ENCODE measurements around the gene GPN1.

The GPN1 gene

GRCh38 chr2:27652341-27652740, 23.5 kb downstream of the GPN1 start:
- TF ChIP-seq REST (IDR thresholded peaks at IDR 0.05; ENCODE audit: low read depth), result no peak
- no peak for TF ChIP-seq CEBPB (IDR thresholded peaks at IDR 0.05)
- TF ChIP-seq EP300 (IDR thresholded peaks at IDR 0.05; ENCODE audit: borderline replicate concordance), result no peak
- TF ChIP-seq NFIC (IDR thresholded peaks at IDR 0.05), result no peak
- TF ChIP-seq TAF1 (IDR thresholded peaks at IDR 0.05; ENCODE audit: low read depth), result no peak
- no peak for TF ChIP-seq TEAD4 (IDR thresholded peaks at IDR 0.05)
- no peak for TF ChIP-seq ZBTB7A (IDR thresholded peaks at IDR 0.05; ENCODE audit: low read depth)
- TF ChIP-seq TCF12 (IDR thresholded peaks at IDR 0.05; ENCODE audit: low read depth), result no peak
- TF ChIP-seq FOXM1 (IDR thresholded peaks at IDR 0.05; ENCODE audit: borderline replicate concordance, low read depth), result no peak
- TF ChIP-seq CREB1 (IDR thresholded peaks at IDR 0.05; ENCODE audit: low read depth), result no peak
- TF ChIP-seq RAD21 (IDR thresholded peaks at IDR 0.05; ENCODE audit: low read depth), result no peak
- no peak for TF ChIP-seq EGR1 (IDR thresholded peaks at IDR 0.05)
- TF ChIP-seq, protein P1, sequence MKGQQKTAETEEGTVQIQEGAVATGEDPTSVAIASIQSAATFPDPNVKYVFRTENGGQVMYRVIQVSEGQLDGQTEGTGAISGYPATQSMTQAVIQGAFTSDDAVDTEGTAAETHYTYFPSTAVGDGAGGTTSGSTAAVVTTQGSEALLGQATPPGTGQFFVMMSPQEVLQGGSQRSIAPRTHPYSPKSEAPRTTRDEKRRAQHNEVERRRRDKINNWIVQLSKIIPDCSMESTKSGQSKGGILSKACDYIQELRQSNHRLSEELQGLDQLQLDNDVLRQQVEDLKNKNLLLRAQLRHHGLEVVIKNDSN (IDR thresholded peaks at IDR 0.05), result no peak
- TF ChIP-seq YY1 (IDR thresholded peaks at IDR 0.05; ENCODE audit: low read depth), result no peak
- no peak for TF ChIP-seq MAX (IDR thresholded peaks at IDR 0.05)

DNA sequence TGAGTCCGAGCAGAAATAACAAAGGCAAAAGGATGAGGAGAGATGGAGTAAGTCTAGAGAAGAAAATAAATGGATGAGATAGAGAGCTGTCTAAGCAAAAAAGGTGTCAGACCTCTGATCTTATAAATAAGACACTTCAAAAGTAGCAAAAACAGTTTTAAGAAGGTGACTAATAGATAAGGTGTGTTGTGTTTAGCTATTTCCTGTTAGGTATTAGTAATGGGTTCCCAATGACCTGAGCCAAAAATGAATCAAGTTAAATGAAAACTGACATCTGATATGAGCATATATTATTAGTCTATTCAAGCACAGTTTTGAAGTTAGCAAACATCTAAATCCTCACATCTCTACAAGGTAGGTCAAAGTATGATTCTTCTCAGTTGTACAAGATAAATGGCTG, 23.9 kb downstream of the GPN1 start:
- TF ChIP-seq RAD21 (IDR thresholded peaks at IDR 0.05; ENCODE audit: low read depth) (no peak), TCF12 (IDR thresholded peaks at IDR 0.05; ENCODE audit: low read depth) (no peak), YY1 (IDR thresholded peaks at IDR 0.05; ENCODE audit: low read depth) (no peak)

- no peak for TF ChIP-seq YY1 (IDR thresholded peaks at IDR 0.05; ENCODE audit: low read depth)
- no peak for TF ChIP-seq ZBTB7A (IDR thresholded peaks at IDR 0.05; ENCODE audit: low read depth)
- TF ChIP-seq MAX (IDR thresholded peaks at IDR 0.05), result no peak
Measured at GRCh38 chr2:27653397-27653796, 24.5 kb downstream of the GPN1 start.

DNA sequence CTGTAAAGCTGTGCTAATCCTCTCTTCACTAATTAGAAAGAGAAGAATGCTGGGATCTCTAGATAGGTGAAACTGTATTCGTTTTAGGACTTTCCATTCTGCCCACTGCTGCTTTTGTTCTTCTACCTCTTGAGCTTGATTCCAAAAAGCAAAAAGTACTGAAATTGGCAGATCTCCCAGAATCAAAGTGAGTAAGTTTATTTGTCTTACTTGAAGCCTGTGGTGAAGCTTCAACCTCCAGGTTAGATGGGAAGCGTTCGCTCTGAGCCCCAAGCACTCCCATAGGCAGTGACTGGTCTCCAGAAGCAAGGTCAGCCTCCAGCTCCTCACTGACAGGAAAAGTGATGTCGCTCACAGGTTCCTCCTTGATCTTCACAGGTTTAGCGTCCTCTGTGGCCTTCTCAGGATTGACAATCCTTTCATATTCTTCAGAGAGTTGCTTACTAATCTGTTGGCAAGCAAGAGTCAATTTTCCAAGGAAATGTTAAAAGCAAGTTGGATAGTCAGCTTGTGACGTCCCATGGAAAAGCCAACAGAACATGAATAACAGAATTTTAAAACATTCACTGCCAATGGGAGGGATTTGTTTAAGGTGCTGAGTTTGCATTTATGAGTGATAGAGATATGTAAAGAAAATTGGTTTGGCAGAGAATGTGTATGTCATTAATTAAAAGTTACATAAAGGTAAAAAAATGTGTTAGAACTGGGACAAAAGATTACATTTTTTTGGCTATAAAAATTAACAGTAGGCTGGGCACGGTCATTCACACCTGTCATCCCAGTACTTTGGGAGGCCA, 26.5 kb downstream of the GPN1 start:
- TF ChIP-seq TCF12 (IDR thresholded peaks at IDR 0.05; ENCODE audit: low read depth) (no peak), TAF1 (IDR thresholded peaks at IDR 0.05; ENCODE audit: low read depth) (no peak)

- TF ChIP-seq EP300 (IDR thresholded peaks at IDR 0.05; ENCODE audit: borderline replicate concordance), result no peak
- no peak for TF ChIP-seq CEBPB (IDR thresholded peaks at IDR 0.05)
- TF ChIP-seq ZBTB7A (IDR thresholded peaks at IDR 0.05; ENCODE audit: low read depth), result no peak
Measured at GRCh38 chr2:27661371-27661770, 32.5 kb downstream of the GPN1 start.

DNA sequence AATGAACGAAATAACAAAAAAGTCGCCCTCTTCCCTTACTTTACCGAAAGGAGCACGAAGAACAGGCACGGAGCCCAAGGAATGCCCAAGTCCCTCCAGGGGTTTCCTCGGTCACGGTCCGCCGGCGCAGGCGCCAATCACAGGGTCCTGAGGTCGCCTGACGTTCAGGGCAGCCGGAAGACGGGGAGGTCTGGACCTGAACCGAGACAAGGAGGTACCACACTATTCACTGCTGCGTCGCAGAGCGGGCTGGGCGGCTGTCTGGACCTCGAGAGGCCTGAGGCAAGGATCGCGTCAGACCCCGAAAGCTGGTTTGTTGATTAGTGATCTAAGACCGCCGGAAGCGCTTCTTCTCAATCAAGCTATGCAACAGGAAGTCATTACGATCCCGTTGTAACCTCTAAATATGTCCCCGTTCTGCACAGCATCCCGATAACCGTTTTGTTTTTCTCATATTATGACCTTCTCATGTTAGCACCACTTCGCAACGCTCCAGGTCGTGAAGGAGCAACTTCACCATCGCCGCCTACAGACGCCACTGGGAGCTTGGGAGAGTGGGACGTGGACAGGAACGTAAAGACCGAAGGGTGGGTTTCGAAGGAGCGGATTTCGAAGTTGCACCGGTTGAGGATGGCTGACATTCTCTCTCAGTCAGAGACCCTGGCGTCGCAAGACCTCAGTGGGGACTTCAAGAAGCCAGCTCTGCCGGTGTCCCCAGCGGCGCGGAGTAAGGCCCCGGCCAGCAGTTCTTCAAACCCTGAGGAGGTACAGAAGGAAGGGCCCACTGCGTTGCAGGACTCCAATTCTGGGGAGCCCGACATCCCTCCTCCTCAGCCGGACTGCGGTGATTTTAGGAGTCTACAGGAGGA, 34.7 kb downstream of the GPN1 start, which contains the start of the genes SLC4A1AP and SUPT7L:
TSS of gene SLC4A1AP (plus strand) at position 605 of the 869 bp plus-strand sequence. CDS start at position 631, 26 bp downstream.
TSS of gene SUPT7L (minus strand) at position 330 of the 869 bp plus-strand sequence. CDS start 1,422 bp downstream, outside the sequence.
- TF ChIP-seq YY1 (IDR thresholded peaks at IDR 0.05; ENCODE audit: low read depth) (peak; percentile 95), FOXM1 (IDR thresholded peaks at IDR 0.05; ENCODE audit: borderline replicate concordance, low read depth) (no peak), TCF12 (IDR thresholded peaks at IDR 0.05; ENCODE audit: low read depth) (peak; percentile 80), EP300 (IDR thresholded peaks at IDR 0.05; ENCODE audit: borderline replicate concordance) (peak; percentile 60; the same call in 1 of the 2 replicates), RAD21 (IDR thresholded peaks at IDR 0.05; ENCODE audit: low read depth) (no peak), ZBTB7A (IDR thresholded peaks at IDR 0.05; ENCODE audit: low read depth) (no peak), MAX (IDR thresholded peaks at IDR 0.05) (peak; percentile 68), REST (IDR thresholded peaks at IDR 0.05; ENCODE audit: low read depth) (no peak), TEAD4 (IDR thresholded peaks at IDR 0.05) (peak; percentile 62; the same call in 1 of the 2 replicates), EGR1 (IDR thresholded peaks at IDR 0.05) (peak; percentile 37; the same call in 1 of the 2 replicates), NFIC (IDR thresholded peaks at IDR 0.05) (0 out of 2 replicates have a peak, but pooled peaks have one; percentile 7), TAF1 (IDR thresholded peaks at IDR 0.05; ENCODE audit: low read depth) (peak; percentile 97), CREB1 (IDR thresholded peaks at IDR 0.05; ENCODE audit: low read depth) (peak; percentile 48)
- TF ChIP-seq, protein P1 (IDR thresholded peaks at IDR 0.05), result peak; percentile 56; the same call in 1 of the 2 replicates

Measured in Ishikawa (cell line).